NCI-H345 treated with DMSO at 0.1 percent for 48 hours (cell line): Measurements from ENCODE around the gene HK1.

Experiments
- DNase-seq: peaks from one replicate; lab custom pipeline; 2025; ENCODE audit not compliant: unreplicated experiment; lab: John Stamatoyannopoulos, UW

Gene HK1

GRCh38 chr10:69416695-69417094, 138.4 kb downstream of the HK1 start, which contains the start of gene TACR2:
Gene TACR2 (minus strand): TSS chr10:69416918. CDS start chr10:69416323, 595 bp downstream.
- no peak for DNase-seq

GRCh38 chr10:69417542-69417941, 139.2 kb downstream of the HK1 start:
- DNase-seq = no peak

GRCh38 chr10:69418052-69418752, 139.9 kb downstream of the HK1 start:
- DNase-seq = no peak

- DNase-seq = no peak
Measured at GRCh38 chr10:69419096-69419743, 140.9 kb downstream of the HK1 start.

GRCh38 chr10:69419744-69420126, 141.4 kb downstream of the HK1 start:
- DNase-seq = no peak

GRCh38 chr10:69421611-69422308, 143.5 kb downstream of the HK1 start:
- DNase-seq = peak; percentile 26

- DNase-seq = no peak
Measured at GRCh38 chr10:69422676-69423075, 144.4 kb downstream of the HK1 start.

GRCh38 chr10:69425041-69425440, 146.7 kb downstream of the HK1 start:
- no peak for DNase-seq

GRCh38 chr10:69425511-69426298, 147.4 kb downstream of the HK1 start:
- DNase-seq = no peak

- DNase-seq = no peak
Measured at GRCh38 chr10:69426376-69426727, 148.1 kb downstream of the HK1 start.

GRCh38 chr10:69428165-69428564, 149.9 kb downstream of the HK1 start:
- DNase-seq = peak; percentile 7

- no peak for DNase-seq
Measured at GRCh38 chr10:69434169-69434568, 155.9 kb downstream of the HK1 start.

- DNase-seq = no peak
Measured at GRCh38 chr10:69434926-69435325, 156.6 kb downstream of the HK1 start.

- no peak for DNase-seq
Measured at GRCh38 chr10:69435966-69436520, 157.7 kb downstream of the HK1 start.

GRCh38 chr10:69437321-69438259, 159.3 kb downstream of the HK1 start:
- DNase-seq = no peak

GRCh38 chr10:69438536-69439349, 160.4 kb downstream of the HK1 start:
- DNase-seq = no peak

- no peak for DNase-seq
Measured at GRCh38 chr10:69439350-69439739, 161.0 kb downstream of the HK1 start.

GRCh38 chr10:69439813-69440506, 161.7 kb downstream of the HK1 start:
- DNase-seq = no peak

GRCh38 chr10:69443354-69443753, 165.1 kb downstream of the HK1 start:
- no peak for DNase-seq
